ENCODE data around the gene PCNA.

DNA sequence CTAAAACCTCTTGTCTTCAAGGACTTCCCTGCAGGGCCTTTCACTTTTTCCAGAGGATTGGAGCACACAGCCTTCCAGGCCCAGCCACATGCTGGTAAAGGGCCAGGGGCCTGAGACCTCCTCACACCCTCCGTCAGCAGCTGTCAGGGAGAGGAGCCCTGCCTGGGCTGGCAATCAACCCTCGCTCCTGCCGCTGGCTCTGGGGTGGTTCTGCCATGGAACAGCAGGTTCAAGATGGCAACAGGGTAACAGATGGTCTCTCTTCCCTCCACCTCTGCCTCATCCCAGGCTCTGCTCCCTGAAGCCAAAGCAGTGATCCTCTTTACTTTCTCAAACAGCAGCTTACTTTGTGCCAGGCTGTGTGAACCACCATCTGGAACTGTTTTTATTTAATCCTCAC is 23.8 kb downstream of the PCNA start:
- TF ChIP-seq, protein P1, sequence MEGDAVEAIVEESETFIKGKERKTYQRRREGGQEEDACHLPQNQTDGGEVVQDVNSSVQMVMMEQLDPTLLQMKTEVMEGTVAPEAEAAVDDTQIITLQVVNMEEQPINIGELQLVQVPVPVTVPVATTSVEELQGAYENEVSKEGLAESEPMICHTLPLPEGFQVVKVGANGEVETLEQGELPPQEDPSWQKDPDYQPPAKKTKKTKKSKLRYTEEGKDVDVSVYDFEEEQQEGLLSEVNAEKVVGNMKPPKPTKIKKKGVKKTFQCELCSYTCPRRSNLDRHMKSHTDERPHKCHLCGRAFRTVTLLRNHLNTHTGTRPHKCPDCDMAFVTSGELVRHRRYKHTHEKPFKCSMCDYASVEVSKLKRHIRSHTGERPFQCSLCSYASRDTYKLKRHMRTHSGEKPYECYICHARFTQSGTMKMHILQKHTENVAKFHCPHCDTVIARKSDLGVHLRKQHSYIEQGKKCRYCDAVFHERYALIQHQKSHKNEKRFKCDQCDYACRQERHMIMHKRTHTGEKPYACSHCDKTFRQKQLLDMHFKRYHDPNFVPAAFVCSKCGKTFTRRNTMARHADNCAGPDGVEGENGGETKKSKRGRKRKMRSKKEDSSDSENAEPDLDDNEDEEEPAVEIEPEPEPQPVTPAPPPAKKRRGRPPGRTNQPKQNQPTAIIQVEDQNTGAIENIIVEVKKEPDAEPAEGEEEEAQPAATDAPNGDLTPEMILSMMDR (IDR thresholded peaks at IDR 0.05; ENCODE audit: insufficient read depth, low read length, poor library complexity, severe bottlenecking) = no peak
- TF ChIP-seq EZH2phosphoT487 (conservative IDR thresholded peaks at IDR 0.05; ENCODE audit: low read length) = no peak
